Gastrocnemius medialis (tissue), 4 donors: ENCODE data around the gene PIK3R6. TPM values are rescaled to one million over a fixed set of nuclear protein-coding genes. Genes with fewer than 3 reads are reported as not detected.

ENCODE experiments used
- ATAC-seq, 2 donors: fragments of 150-250 bp; one replicate each; pipeline ENCODE4 v1.9.1; 2016
- DNase-seq, 2 donors: peaks; one replicate each; pipeline ENCODE4 v3.0.0-alpha.2; 2019
- H3K27ac ChIP-seq, 4 donors: fragments of 200-600 bp; sonication (generic); 1 replicate in 1 of 4; 2 replicates in 3 of 4; pipeline ENCODE4 v1.5.1; 2016 to 2018; ENCODE audit warnings: mild to moderate bottlenecking in 2 of 4, moderate library complexity in 1 of 4
- H3K27me3 ChIP-seq, 3 donors: fragments of 200-600 bp; sonication (generic) in 2 of 3; 1 replicate in 1 of 3; 2 replicates in 2 of 3; pipeline versions ENCODE4 v1.5.1 to v1.6.0; 2016 to 2019; ENCODE audit warnings: mild to moderate bottlenecking in 1 of 3, moderate library complexity in 1 of 3
- H3K36me3 ChIP-seq, 2 donors: fragments of 200-600 bp; sonication (generic) in 1 of 2; one replicate each; pipeline ENCODE4 v1.5.1; 2017 to 2018
- H3K4me1 ChIP-seq, 2 donors: fragments of 200-600 bp; sonication (generic) in 1 of 2; one replicate each; pipeline ENCODE4 v1.5.1; 2016 to 2017; ENCODE audit warnings: mild to moderate bottlenecking in 2 of 2
- H3K4me3 ChIP-seq, 4 donors: fragments of 200-600 bp; sonication (generic) in 3 of 4; 1 replicate in 1 of 4; 2 replicates in 3 of 4; pipeline ENCODE4 v1.5.1; 2016 to 2019; ENCODE audit warnings: mild to moderate bottlenecking in 2 of 4
- H3K9me3 ChIP-seq, 3 donors: fragments of 200-600 bp; sonication (generic) in 2 of 3; 1 replicate in 1 of 3; 2 replicates in 2 of 3; pipeline ENCODE4 v1.5.1; 2016 to 2019
- CTCF ChIP-seq, 5 experiments: fragments of 450-650 bp in 3 of 5; fragments of 200-600 bp in 2 of 5; sonication (generic) in 2 of 5; IDR thresholded peaks in 4 of 5; conservative IDR thresholded peaks in 1 of 5; 1 replicate in 4 of 5; 2 replicates in 1 of 5; pipeline ENCODE4 v1.5.1; 2016 to 2019; ENCODE audit warnings: antibody characterized with exemption in 5 of 5, mild to moderate bottlenecking in 3 of 5, moderate library complexity in 3 of 5
- POLR2A ChIP-seq, 2 donors: fragments of 450-650 bp; IDR thresholded peaks; one replicate each; pipeline ENCODE4 v1.6.1; 2017; ENCODE audit warnings: antibody characterized with exemption in 2 of 2, mild to moderate bottlenecking in 2 of 2, moderate library complexity in 2 of 2
- in situ Hi-C, 4 donors: fragments of 200-750 bp; cut with MboI; loops; one replicate each; pipeline versions ENCODE4 v1.15.0 to v1.8.0; 2017; ENCODE audit warnings: low sequenced_read_pairs in 4 of 4
- intact Hi-C: fragments of 100-400 bp; cut with DNase I; formaldehyde crosslinking; loops from one replicate; pipeline ENCODE4 v1.15.1; 2023; ENCODE audit warnings: low total_unique reads
- total RNA-seq, 4 donors: library from RNA; depleted of rRNA; stranded (reverse); fragments of >200 nt; gene quantifications; one replicate each; pipeline versions ENCODE4 v1.1.0 to v1.2.3, GENCODE V29; 2016

PIK3R6 gene
- total RNA-seq, 4 donors from 2014 or later = 0.09 to 0.24 (median 0.16) TPM; not detected in 1

DNA sequence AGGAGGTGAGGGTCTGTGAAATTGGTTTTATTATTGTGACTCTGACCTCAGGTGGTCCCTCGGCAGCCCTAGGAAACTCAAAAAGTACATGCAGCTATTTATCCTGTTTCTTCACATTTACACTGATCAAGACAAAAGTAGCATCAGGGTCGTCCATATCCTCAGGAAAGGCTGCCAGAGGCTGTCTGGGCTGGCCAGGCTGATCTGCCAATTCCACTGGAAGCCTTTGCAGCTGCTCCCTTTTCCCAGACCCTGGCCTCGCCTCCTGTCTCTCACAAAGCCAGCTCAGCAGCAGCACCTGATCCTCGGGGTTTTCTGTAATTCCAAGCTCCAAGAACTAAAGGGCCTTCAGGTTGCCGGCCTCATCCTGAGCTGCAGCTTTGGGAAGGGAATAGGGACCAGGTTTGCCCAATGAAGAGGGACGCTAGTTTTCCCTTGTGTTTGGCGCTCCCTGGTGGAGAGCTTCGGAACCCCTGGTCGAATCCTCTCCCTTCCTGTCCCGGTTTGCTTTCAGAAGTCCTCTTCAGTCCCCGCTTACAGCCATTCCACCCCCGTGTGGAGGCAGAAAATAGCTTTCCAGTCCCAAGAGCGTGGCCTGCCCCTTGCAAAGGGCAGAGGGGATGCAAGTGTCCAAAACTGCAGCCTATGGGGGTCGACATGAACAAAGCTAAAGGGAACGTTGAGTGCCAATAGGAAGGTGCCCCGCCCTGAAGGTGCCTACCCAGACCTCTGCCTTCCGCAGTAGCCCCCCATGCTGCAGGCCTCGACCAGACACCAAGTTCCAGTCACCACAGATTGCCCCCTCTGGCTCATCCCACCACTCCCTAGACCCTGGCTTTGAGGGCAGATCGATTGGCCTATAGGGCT, 81.7 kb downstream of the PIK3R6 start:
- in situ Hi-C loops (loop anchor here in 1 of 4 donors (10.0 kb wide), 1 partner anchor 61 kb away; no protein-coding TSS in a partner anchor), intact Hi-C loops (no loop called here)
- no peak for ATAC-seq

GRCh38 chr17:8782176-8782575, 85.3 kb downstream of the PIK3R6 start:
- intact Hi-C loops (no loop called here), in situ Hi-C loops (loop anchor here in 1 of 4 donors (10.0 kb wide), 1 partner anchor 57 kb away; no protein-coding TSS in a partner anchor)
- Histone ChIP-seq H3K27me3 (no peaks in the 10 kb centered on the region), H3K4me1 (no peaks in the 10 kb centered on the region), H3K9me3 (no peaks in the 10 kb centered on the region), H3K4me3 (no peak overlapping the region), H3K36me3 (no peaks in the 10 kb centered on the region), H3K27ac (no peak overlapping the region)
- TF ChIP-seq POLR2A (IDR thresholded peaks at IDR 0.05) (no peak), CTCF (IDR thresholded peaks at IDR 0.05 in 4 of 5, conservative IDR thresholded peaks at IDR 0.05 in 1 of 5) (no peak)
- no peak for DNase-seq
- no peak for ATAC-seq

More for the DNA sequence above, 81.7 kb downstream of the PIK3R6 start:
- no peaks in the 10 kb centered on the region for H3K36me3 ChIP-seq
- TF ChIP-seq CTCF (IDR thresholded peaks at IDR 0.05 in 4 of 5, conservative IDR thresholded peaks at IDR 0.05 in 1 of 5) = peak in 4 of 5 experiments; percentile 45 to 65 (median 57)
- no peak for TF ChIP-seq POLR2A (IDR thresholded peaks at IDR 0.05)
- peak; percentile 14 to 25 for DNase-seq
- H3K27me3 ChIP-seq = no peaks in the 10 kb centered on the region
- no peaks in the 10 kb centered on the region for H3K4me1 ChIP-seq
- no peaks in the 10 kb centered on the region for H3K9me3 ChIP-seq
- H3K27ac ChIP-seq = no peak overlapping the region
- no peak overlapping the region for H3K4me3 ChIP-seq

- intact Hi-C loops = no loop called here
- Histone ChIP-seq H3K36me3 (no peaks in the 10 kb centered on the region), H3K4me1 (no peaks in the 10 kb centered on the region), H3K9me3 (no peaks in the 10 kb centered on the region), H3K27ac (no peak overlapping the region), H3K4me3 (no peak overlapping the region), H3K27me3 (no peaks in the 10 kb centered on the region)
- no peak for DNase-seq
- TF ChIP-seq POLR2A (IDR thresholded peaks at IDR 0.05) = no peak
- ATAC-seq = no peak
- in situ Hi-C loops = loop anchor here in 1 of 4 donors (10.0 kb wide), 1 partner anchor 57 kb away; no protein-coding TSS in a partner anchor
Observed at GRCh38 chr17:8781776-8782175, 85.7 kb downstream of the PIK3R6 start.

DNA sequence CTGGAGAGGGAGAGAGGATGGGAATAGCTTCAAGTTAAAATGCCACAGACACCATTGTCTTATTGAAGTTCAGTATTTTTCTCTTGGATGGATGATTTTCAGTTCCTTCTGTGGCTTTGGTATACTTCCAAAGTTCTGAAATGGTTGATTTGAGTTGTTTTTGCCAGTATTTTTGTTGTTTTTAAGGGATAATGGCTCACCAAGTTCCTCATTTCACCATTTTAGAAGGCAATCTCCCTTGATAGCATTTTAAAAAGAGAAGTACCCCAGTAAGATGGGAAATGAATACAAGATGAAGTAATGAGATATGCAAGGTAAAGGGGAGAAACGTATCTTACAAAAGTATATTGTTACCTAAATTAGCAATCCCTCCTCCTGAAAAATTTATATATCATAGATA, 90.6 kb downstream of the PIK3R6 start:
- no peak for TF ChIP-seq POLR2A (IDR thresholded peaks at IDR 0.05)
- TF ChIP-seq CTCF (IDR thresholded peaks at IDR 0.05 in 4 of 5, conservative IDR thresholded peaks at IDR 0.05 in 1 of 5) = no peak
- no peaks in the 10 kb centered on the region for H3K9me3 ChIP-seq
- ATAC-seq (no peak), DNase-seq (no peak)
- intact Hi-C loops (no loop called here), in situ Hi-C loops (no loop called here)
- no peaks in the 10 kb centered on the region for H3K27me3 ChIP-seq
- H3K36me3 ChIP-seq = no peaks in the 10 kb centered on the region
- no peak overlapping the region for H3K4me3 ChIP-seq
- H3K4me1 ChIP-seq = no peaks in the 10 kb centered on the region
- no peak overlapping the region for H3K27ac ChIP-seq

- H3K27ac ChIP-seq = no peak overlapping the region
- no peaks in the 10 kb centered on the region for H3K27me3 ChIP-seq
- H3K9me3 ChIP-seq = no peaks in the 10 kb centered on the region
- TF ChIP-seq CTCF (IDR thresholded peaks at IDR 0.05 in 4 of 5, conservative IDR thresholded peaks at IDR 0.05 in 1 of 5) (no peak), POLR2A (IDR thresholded peaks at IDR 0.05) (no peak)
- no peak for DNase-seq
- H3K4me1 ChIP-seq = no peaks in the 10 kb centered on the region
- H3K4me3 ChIP-seq = no peak overlapping the region
- H3K36me3 ChIP-seq = no peaks in the 10 kb centered on the region
- no peak for ATAC-seq
- in situ Hi-C loops (no loop called here), intact Hi-C loops (no loop called here)
Observed at GRCh38 chr17:8776248-8776647, 91.2 kb downstream of the PIK3R6 start.
